Natural killer cell treated with Interleukin-12 subunit alpha and Interleukin-12 subunit beta and Interleukin-15 and Interleukin-18, amount 100 ng/mL, for 72 hours (primary cell): Measurements from ENCODE around the gene HS6ST2. TPM values are rescaled to one million over a fixed set of nuclear protein-coding genes. Genes with fewer than 3 reads are reported as not detected.
A peak's percentile ranks its signal among the peaks of the same experiment; 100 is the strongest.
"Not testable (repeated sequence)": the region's sequence is repeated elsewhere in the genome, so short reads cannot be mapped to it uniquely, and the experiment has no call there.

Source experiments
- ATAC-seq, 2 donors: fragments of 150-1000 bp; cut with Tn5 transposase in 1 of 2; sonication (Bioruptor Pico), chemical (Tn5 transposase) in 1 of 2; 2 replicates each; pipeline ENCODE4 v1.10.0; 2021
- DNase-seq: peaks from one replicate; pipeline ENCODE4 v3.0.0; 2022; ENCODE audit warnings: low spot score
- H3K27ac Mint-ChIP-seq, 2 donors: 1 replicate in 1 of 2; 2 replicates in 1 of 2; pipeline ENCODE4 v1.8.0; 2022; ENCODE audit warnings: mixed read lengths in 2 of 2, mild to moderate bottlenecking in 1 of 2, moderate library complexity in 1 of 2
- H3K27me3 Mint-ChIP-seq, 2 donors: 1 replicate in 1 of 2; 2 replicates in 1 of 2; pipeline ENCODE4 v1.8.0; 2022; ENCODE audit warnings: mixed read lengths in 2 of 2
- H3K36me3 Mint-ChIP-seq: one replicate; pipeline ENCODE4 v1.8.0; 2022; ENCODE audit warnings: mixed read lengths
- H3K4me1 Mint-ChIP-seq, 2 donors: 1 replicate in 1 of 2; 2 replicates in 1 of 2; pipeline ENCODE4 v1.8.0; 2022; ENCODE audit warnings: low read depth in 2 of 2, mixed read lengths in 2 of 2, mild to moderate bottlenecking in 1 of 2
- H3K4me3 Mint-ChIP-seq: one replicate; pipeline ENCODE4 v1.8.0; 2022; ENCODE audit warnings: mixed read lengths
- H3K9me3 Mint-ChIP-seq: 2 replicates; pipeline ENCODE4 v1.8.0; 2022; ENCODE audit warnings: mixed read lengths
- total RNA-seq, 2 donors: library from RNA; stranded (reverse); gene quantifications; one replicate each; pipeline ENCODE4 v1.2.3, GENCODE V29; 2022

HS6ST2 gene
- total RNA-seq: under 1 TPM; 0.36 to 0.89 TPM

- no peak within 1 kb of the TSS for H3K27ac Mint-ChIP-seq
- DNase-seq (no peak), ATAC-seq (peak; percentile 66 to 73)
- no peaks in the 10 kb centered on the region for H3K9me3 Mint-ChIP-seq
- peaks cover 26 to 29% of the 10 kb centered on the region in 2 donors for H3K27me3 Mint-ChIP-seq
- H3K4me1 Mint-ChIP-seq: peaks cover 5% of the 10 kb centered on the region in 2 donors
- peak within 1 kb of the TSS; percentile 47 for H3K4me3 Mint-ChIP-seq
- H3K36me3 Mint-ChIP-seq: no peaks in the 10 kb centered on the region
Observed at GRCh38 chrX:132958091-132958703, at the start of gene HS6ST2. Gene HS6ST2, minus strand, starts transcription at chrX:132958629.

DNA sequence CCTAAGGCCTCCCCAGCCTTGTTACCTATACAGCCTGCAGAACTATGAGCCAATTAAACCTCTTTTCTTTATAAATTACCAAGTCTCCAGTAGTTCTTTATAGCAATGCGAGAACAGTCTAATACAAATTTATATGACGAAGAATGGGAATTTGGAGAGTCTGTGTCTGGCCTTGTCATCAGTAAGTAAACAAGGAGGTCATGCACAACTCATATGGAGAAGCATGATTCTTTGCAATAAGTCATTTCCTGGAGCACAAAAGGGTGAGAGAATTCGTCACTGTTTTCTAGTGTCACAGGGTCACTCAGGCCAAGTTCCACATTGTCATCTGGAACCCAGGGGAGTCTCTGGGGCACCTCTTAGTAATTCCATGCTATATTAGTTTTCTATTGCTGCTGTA is 49.0 kb upstream of the HS6ST2 start:
- H3K36me3 Mint-ChIP-seq: peaks cover 5% of the 10 kb centered on the region
- no peak overlapping the region for H3K4me3 Mint-ChIP-seq
- no peaks in the 10 kb centered on the region for H3K4me1 Mint-ChIP-seq
- H3K9me3 Mint-ChIP-seq: no peaks in the 10 kb centered on the region
- ATAC-seq (no peak), DNase-seq (no peak)
- no peak overlapping the region for H3K27ac Mint-ChIP-seq
- peaks cover 8 to 32% of the 10 kb centered on the region in 2 donors for H3K27me3 Mint-ChIP-seq

DNA sequence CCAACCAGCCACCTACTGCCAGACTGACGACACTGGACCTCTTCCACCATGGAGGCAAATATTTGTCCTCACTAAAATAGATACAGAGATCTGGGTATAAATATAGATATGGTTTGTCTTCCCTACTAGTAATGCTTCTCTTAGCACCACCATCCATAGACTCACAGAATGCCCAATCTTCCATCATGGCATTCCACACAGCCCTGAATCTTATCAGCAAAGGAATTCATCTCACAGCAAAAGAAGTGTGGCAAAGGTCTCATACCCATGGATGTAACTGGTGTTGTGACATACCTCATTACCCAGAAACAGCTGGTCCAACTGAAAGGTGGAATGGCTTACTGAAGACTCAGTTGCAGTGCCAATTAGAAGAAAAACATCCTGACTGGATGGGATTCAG is 47.2 kb upstream of the HS6ST2 start:
- Mint-ChIP-seq H3K27me3 (peaks cover 6 to 23% of the 10 kb centered on the region in 2 donors), H3K36me3 (peaks cover 5% of the 10 kb centered on the region), H3K9me3 (no peaks in the 10 kb centered on the region), H3K4me1 (no peaks in the 10 kb centered on the region), H3K4me3 (no peak overlapping the region), H3K27ac (no peak overlapping the region)
- no peak for ATAC-seq
- DNase-seq: no peak

GRCh38 chrX:133005042-133005441 is 46.6 kb upstream of the HS6ST2 start:
- no peaks in the 10 kb centered on the region for H3K9me3 Mint-ChIP-seq
- no peaks in the 10 kb centered on the region for H3K4me1 Mint-ChIP-seq
- H3K27me3 Mint-ChIP-seq: peaks cover 6 to 23% of the 10 kb centered on the region in 2 donors
- DNase-seq: no peak
- no peak overlapping the region for H3K27ac Mint-ChIP-seq
- no peak overlapping the region for H3K4me3 Mint-ChIP-seq
- ATAC-seq: no peak
- peaks cover 5% of the 10 kb centered on the region for H3K36me3 Mint-ChIP-seq

- H3K36me3 Mint-ChIP-seq: no peaks in the 10 kb centered on the region
- H3K9me3 Mint-ChIP-seq: no peaks in the 10 kb centered on the region
- no peak for DNase-seq
- H3K4me1 Mint-ChIP-seq: no peaks in the 10 kb centered on the region
- no peak overlapping the region for H3K27ac Mint-ChIP-seq
- peaks cover 7 to 25% of the 10 kb centered on the region in 2 donors for H3K27me3 Mint-ChIP-seq
- H3K4me3 Mint-ChIP-seq: no peak overlapping the region
- no peak for ATAC-seq
Observed at GRCh38 chrX:132999209-132999608, 40.8 kb upstream of the HS6ST2 start.

DNA sequence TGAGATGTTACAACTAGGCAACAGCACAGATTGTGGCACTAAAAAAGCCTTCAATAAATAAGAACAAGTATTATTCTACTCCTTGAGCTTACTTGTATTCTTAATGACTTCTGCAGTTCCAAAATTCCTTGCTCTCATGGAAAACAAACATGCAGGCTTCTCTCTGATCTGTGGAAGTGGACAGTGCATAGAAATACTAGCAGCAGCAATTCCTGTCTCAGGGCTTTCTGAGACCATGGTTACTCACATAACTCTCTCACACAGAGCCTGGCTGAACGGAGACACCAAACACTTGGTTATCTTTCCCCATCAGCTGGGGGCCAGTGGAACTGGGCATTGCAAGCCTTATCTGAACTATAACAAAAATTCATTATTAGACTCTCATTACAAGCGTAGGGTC is 32.4 kb upstream of the HS6ST2 start:
- H3K27ac Mint-ChIP-seq: no peak overlapping the region
- no peaks in the 10 kb centered on the region for H3K9me3 Mint-ChIP-seq
- H3K4me3 Mint-ChIP-seq: no peak overlapping the region
- H3K36me3 Mint-ChIP-seq: no peaks in the 10 kb centered on the region
- no peaks in the 10 kb centered on the region for H3K4me1 Mint-ChIP-seq
- peaks cover 7 to 19% of the 10 kb centered on the region in 2 donors for H3K27me3 Mint-ChIP-seq
- DNase-seq: no peak
- ATAC-seq: peak in 1 of 2 donors; percentile 36

DNA sequence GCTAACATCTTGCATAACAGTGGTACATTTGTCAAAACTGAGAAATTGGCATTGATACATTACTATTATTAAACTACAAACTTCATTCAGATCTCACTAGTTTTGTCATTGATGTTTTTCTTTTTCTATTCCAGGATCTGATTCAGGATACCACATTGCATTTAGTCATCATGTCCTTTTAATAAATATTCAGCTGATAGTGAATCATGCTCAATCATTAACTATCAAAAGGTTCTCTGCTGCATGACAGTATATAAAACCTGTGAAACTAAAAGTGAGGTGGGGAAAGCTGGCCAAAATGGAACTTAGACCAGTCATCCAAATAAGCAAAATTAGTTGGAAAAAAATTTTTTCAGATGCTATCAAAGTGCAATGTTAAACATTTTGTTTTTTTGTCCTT is 28.1 kb upstream of the HS6ST2 start:
- Mint-ChIP-seq H3K4me3 (no peak overlapping the region), H3K36me3 (no peaks in the 10 kb centered on the region), H3K27me3 (peaks cover 12 to 20% of the 10 kb centered on the region in 2 donors), H3K27ac (no peak overlapping the region), H3K9me3 (no peaks in the 10 kb centered on the region), H3K4me1 (no peaks in the 10 kb centered on the region)
- ATAC-seq: no peak
- no peak for DNase-seq

GRCh38 chrX:132984058-132984650 is 25.7 kb upstream of the HS6ST2 start:
- Mint-ChIP-seq H3K4me3 (no peak overlapping the region), H3K36me3 (no peaks in the 10 kb centered on the region), H3K9me3 (no peaks in the 10 kb centered on the region), H3K27me3 (peaks cover 12 to 15% of the 10 kb centered on the region in 2 donors), H3K4me1 (no peaks in the 10 kb centered on the region), H3K27ac (no peak overlapping the region)
- no peak for DNase-seq
- no peak for ATAC-seq

- H3K36me3 Mint-ChIP-seq: no peaks in the 10 kb centered on the region
- H3K27ac Mint-ChIP-seq: no peak overlapping the region
- H3K9me3 Mint-ChIP-seq: no peaks in the 10 kb centered on the region
- DNase-seq (no peak), ATAC-seq (no peak)
- H3K4me3 Mint-ChIP-seq: no peak overlapping the region
- H3K27me3 Mint-ChIP-seq: peaks cover 12 to 16% of the 10 kb centered on the region in 2 donors
- no peaks in the 10 kb centered on the region for H3K4me1 Mint-ChIP-seq
Observed at GRCh38 chrX:132983496-132983895, 25.1 kb upstream of the HS6ST2 start.

DNA sequence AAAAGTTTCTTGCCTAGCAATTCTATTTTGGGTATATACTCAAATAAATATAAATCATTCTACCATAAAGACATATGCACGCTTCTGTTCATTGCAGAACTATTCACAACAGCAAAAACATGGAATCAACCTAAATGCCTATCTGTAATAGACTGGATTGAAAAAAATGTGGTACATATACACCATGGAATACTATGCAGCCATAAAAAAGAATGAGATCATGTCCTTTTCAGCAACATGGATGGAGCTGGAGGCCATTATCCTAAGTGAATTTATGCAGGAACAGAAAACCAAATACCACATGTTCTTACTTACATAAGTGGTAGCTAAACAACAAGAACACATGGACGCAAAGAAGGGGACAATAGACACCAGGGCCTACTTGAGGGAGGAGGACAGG is 21.6 kb upstream of the HS6ST2 start:
- H3K27ac Mint-ChIP-seq, H3K9me3 Mint-ChIP-seq, DNase-seq, ATAC-seq, H3K4me3 Mint-ChIP-seq, H3K4me1 Mint-ChIP-seq, H3K36me3 Mint-ChIP-seq: not testable (repeated sequence)
- peaks cover 14% of the 10 kb centered on the region in 2 donors for H3K27me3 Mint-ChIP-seq

- Mint-ChIP-seq H3K4me3 (no peak overlapping the region), H3K27me3 (peaks cover 8 to 33% of the 10 kb centered on the region in 2 donors), H3K9me3 (no peaks in the 10 kb centered on the region), H3K4me1 (no peaks in the 10 kb centered on the region), H3K27ac (no peak overlapping the region), H3K36me3 (no peaks in the 10 kb centered on the region)
- ATAC-seq (no peak), DNase-seq (no peak)
Observed at GRCh38 chrX:132968296-132968949, 10.0 kb upstream of the HS6ST2 start.

GRCh38 chrX:132967049-132967448 is 8.6 kb upstream of the HS6ST2 start:
- Mint-ChIP-seq H3K27me3 (peaks cover 10 to 27% of the 10 kb centered on the region in 2 donors), H3K27ac (no peak overlapping the region), H3K36me3 (no peaks in the 10 kb centered on the region), H3K4me1 (no peaks in the 10 kb centered on the region), H3K9me3 (no peaks in the 10 kb centered on the region), H3K4me3 (no peak overlapping the region)
- ATAC-seq: no peak
- DNase-seq: no peak

- Mint-ChIP-seq H3K36me3 (no peaks in the 10 kb centered on the region), H3K4me1 (no peaks in the 10 kb centered on the region), H3K27ac (no peak overlapping the region), H3K4me3 (no peak overlapping the region), H3K27me3 (peaks cover 10 to 20% of the 10 kb centered on the region in 2 donors), H3K9me3 (no peaks in the 10 kb centered on the region)
- no peak for ATAC-seq
- no peak for DNase-seq
Observed at GRCh38 chrX:132965461-132965860, 7.0 kb upstream of the HS6ST2 start.

- no peak overlapping the region for H3K27ac Mint-ChIP-seq
- H3K36me3 Mint-ChIP-seq: no peaks in the 10 kb centered on the region
- DNase-seq (no peak), ATAC-seq (no peak)
- H3K4me3 Mint-ChIP-seq: no peak overlapping the region
- H3K27me3 Mint-ChIP-seq: peaks cover 15 to 22% of the 10 kb centered on the region in 2 donors
- H3K4me1 Mint-ChIP-seq: no peaks in the 10 kb centered on the region
- no peaks in the 10 kb centered on the region for H3K9me3 Mint-ChIP-seq
Observed at GRCh38 chrX:132961511-132961910, 3.1 kb upstream of the HS6ST2 start.
